NB4 (cell line): ENCODE measurements around the gene ARHGAP5.

Source experiments
- MYC ChIP-seq: IDR thresholded peaks from 2 replicates; pipeline ENCODE4 v1.6.1; 2011; ENCODE audit warnings: low read depth, low read length
- POLR2A ChIP-seq: IDR thresholded peaks from 2 replicates; pipeline ENCODE4 v1.6.1; 2011; ENCODE audit warnings: mild to moderate bottlenecking; ENCODE audit not compliant: insufficient read length; ENCODE audit errors: extremely low read depth
- TF ChIP-seq, protein P1 (sequence below): IDR thresholded peaks from one replicate; pipeline ENCODE4 v1.5.1; 2012; ENCODE audit warnings: low read depth, low read length
- TF ChIP-seq, protein P2 (sequence below): IDR thresholded peaks from 2 replicates; pipeline ENCODE4 v1.6.1; 2011; ENCODE audit warnings: low read depth, low read length

DNA sequence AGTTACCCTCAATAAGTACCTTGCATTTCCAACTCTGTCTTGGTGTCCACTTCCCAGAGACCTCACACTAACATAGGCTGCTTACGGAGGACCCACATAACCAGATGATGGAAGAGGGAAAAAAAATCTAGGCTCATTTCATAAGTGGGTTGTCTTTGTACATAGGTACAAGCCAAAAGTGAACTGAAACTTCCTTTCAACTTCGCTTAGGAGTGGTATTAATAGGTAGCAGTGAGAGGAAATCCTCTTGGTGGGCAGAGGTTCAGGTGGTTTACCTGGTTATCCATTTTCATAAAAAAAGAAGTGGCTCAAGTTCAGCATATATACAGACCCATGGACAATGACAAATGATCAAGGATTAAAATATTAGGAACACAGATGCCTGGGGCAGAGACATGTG, 88.9 kb downstream of the ARHGAP5 start:
- TF ChIP-seq POLR2A (no peak), MYC (no peak)
- TF ChIP-seq, protein P1, sequence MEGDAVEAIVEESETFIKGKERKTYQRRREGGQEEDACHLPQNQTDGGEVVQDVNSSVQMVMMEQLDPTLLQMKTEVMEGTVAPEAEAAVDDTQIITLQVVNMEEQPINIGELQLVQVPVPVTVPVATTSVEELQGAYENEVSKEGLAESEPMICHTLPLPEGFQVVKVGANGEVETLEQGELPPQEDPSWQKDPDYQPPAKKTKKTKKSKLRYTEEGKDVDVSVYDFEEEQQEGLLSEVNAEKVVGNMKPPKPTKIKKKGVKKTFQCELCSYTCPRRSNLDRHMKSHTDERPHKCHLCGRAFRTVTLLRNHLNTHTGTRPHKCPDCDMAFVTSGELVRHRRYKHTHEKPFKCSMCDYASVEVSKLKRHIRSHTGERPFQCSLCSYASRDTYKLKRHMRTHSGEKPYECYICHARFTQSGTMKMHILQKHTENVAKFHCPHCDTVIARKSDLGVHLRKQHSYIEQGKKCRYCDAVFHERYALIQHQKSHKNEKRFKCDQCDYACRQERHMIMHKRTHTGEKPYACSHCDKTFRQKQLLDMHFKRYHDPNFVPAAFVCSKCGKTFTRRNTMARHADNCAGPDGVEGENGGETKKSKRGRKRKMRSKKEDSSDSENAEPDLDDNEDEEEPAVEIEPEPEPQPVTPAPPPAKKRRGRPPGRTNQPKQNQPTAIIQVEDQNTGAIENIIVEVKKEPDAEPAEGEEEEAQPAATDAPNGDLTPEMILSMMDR: no peak
- TF ChIP-seq, protein P2, sequence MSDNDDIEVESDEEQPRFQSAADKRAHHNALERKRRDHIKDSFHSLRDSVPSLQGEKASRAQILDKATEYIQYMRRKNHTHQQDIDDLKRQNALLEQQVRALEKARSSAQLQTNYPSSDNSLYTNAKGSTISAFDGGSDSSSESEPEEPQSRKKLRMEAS: no peak
